Limb (tissue), 2 donors: ENCODE measurements around the gene STAP2.
A peak's percentile ranks its signal among the peaks of the same experiment; 100 is the strongest.
"Not testable (repeated sequence)": the region's sequence is repeated elsewhere in the genome, so short reads cannot be mapped to it uniquely, and the experiment has no call there.

Source experiments
- DNase-seq, 2 donors: peaks; one replicate each; pipeline ENCODE4 v3.0.0-alpha.2; 2016; ENCODE audit errors: extremely low spot score in 2 of 2

STAP2 gene

DNA sequence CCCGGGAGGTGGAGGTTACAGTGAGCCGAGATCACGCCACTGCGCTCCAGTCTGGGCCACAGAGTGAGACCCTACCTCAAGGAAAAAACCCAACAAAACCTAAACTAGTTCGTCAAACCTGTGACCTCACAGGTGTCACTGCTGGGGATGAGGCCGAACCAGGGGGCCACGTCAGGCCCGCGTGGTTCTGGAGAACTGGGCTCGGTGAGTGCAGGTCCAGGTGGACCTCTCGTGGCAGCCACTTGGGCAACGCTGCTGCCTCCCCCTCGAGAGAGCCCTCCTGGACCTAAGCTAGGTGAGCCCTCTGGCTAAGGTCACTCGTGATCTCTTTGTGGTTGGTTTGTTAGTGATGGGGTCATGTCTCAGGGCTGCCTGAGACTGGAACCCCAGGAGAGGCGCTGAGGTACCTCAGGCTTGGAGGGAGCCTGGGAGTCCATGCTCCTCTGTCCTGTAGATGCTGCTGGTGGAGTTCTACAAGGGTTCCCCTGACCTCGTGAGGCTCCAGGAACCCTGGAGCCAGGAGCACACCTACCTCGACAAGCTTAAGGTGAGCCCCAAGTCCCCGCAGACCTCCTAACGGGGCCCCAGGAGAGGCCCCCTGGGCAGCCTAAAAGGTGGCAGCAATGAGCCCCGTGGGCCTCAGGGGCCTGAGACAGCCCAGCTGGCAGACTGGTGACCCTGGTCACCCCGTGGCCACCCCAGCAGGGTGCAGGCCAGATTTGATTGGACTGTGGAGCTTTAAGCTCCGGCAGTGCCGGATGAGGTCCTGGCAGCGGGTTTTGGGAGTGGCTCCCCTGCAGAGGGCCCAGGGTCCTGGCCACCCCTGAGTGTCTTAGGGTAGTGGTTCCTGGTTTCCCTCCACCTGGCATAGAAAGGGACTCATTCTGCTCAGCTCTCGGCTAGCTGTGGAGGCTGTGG is 20.3 kb upstream of the STAP2 start:
- no peak for DNase-seq

DNA sequence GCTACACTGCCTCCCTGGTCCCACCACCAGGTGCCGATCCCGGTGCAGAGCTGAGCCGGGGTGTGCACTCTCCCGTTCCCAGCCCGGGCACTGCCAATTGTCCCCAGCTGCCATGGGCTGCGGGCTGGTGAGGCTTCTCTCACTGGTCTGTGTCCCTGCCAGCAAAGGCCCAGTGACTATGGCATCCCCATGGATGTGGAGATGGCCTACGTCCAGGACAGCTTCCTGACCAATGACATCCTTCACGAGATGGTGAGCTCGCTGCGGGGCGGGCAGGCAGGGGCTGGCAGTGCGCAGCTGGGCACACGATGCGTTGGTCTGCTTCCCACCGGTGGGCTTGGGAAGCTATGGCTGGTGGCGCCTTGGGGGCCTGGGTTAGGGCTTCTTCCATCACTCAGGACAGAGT is 19.3 kb upstream of the STAP2 start:
- DNase-seq: no peak

DNA sequence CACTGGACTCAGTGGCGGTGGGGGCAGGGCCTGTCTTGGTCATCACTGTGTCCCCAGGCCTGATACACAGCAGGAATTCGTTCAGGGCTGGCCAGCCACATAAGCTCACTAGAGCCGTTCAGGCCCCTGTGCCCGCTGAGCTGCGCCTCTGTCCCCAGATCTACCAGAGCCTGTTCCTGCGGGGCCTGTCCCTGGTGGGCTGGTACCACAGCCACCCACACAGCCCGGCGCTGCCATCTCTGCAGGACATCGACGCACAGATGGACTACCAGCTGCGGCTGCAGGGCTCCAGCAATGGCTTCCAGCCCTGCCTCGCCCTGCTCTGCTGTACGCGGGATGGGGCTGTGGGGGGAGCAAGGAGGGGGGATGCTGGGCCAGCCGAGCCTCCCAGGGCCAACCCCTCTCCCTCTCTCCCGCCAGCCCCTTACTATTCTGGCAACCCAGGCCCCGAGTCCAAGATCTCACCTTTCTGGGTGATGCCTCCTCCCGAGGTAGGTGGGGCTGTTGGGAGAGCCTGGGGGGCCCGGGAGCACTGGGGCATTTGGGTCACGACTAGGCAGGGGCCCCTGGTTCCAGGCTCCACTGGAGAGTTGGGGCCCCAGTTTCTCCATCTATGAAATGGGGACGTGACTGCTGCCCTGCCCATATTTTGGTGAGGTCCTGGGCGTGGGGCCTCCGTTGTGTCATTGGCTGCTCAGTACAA is 18.6 kb upstream of the STAP2 start:
- DNase-seq: no peak

GRCh38 chr19:4354897-4355296 is 16.3 kb upstream of the STAP2 start:
- peak in 1 of 2 donors; percentile 36 for DNase-seq

GRCh38 chr19:4354282-4354681 is 15.7 kb upstream of the STAP2 start:
- no peak for DNase-seq

GRCh38 chr19:4352701-4353121 is 14.1 kb upstream of the STAP2 start:
- peak; percentile 47 to 73 for DNase-seq

GRCh38 chr19:4350726-4351125 is 12.1 kb upstream of the STAP2 start:
- DNase-seq: no peak

DNA sequence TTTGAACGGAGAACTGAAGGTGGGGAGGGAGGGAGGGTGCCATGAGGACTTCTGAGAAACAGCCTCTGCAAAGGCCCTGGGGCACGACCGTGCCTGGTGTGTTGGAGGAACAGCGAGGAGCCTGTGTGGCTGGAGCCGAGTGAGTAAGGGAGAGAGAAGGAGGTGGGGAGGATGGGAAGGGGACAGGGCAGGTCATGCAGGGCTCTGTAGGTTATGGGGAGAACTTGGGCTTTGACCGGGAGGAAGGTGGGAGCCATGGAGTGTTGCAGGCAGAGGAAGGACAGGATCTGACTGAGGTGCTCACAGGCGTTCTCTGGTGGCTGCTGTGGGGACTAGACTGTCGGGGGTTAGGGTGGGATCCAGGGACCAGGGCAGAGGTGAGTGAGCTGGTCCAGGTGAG is 11.5 kb upstream of the STAP2 start:
- DNase-seq: no peak

DNA sequence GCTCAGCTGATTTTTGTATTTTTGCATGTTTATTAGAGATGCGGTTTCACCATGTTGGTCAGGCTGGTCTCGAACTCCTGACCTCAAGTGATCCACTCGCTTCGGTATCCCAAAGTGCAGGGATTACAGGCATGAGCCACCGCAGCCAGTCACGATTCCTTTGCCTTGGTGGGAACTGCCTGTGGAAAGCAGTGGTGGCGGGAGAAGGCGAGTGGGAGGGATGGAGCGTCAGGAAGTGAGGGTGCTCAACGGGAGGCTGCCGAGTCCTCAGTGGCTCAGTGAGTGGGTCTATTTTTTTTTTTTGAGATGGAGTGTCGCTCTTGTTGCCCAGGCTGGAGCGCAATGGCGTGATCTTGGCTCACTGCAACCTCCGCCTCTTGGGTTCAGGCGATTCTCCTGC is 10.6 kb upstream of the STAP2 start:
- not testable (repeated sequence) for DNase-seq

GRCh38 chr19:4347521-4347920 is 8.9 kb upstream of the STAP2 start:
- DNase-seq: no peak

DNA sequence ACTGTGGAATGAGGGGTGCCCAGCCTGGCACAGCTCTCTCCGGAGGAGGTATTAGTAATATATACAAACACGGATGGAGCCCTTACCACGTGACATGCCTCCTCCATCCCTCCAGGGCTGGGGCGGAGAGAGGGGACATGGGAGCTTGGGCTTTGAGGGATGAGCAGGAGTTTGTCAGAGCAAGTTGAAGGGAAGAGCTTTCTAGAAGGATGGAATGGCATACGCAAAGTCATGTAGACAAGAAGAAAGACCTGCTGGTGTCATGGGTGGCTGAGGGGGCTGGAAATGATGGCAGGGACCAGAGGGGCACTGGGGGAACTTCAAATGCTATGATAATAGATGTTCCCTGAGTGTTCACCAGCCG is 7.4 kb upstream of the STAP2 start:
- DNase-seq: no peak

DNA sequence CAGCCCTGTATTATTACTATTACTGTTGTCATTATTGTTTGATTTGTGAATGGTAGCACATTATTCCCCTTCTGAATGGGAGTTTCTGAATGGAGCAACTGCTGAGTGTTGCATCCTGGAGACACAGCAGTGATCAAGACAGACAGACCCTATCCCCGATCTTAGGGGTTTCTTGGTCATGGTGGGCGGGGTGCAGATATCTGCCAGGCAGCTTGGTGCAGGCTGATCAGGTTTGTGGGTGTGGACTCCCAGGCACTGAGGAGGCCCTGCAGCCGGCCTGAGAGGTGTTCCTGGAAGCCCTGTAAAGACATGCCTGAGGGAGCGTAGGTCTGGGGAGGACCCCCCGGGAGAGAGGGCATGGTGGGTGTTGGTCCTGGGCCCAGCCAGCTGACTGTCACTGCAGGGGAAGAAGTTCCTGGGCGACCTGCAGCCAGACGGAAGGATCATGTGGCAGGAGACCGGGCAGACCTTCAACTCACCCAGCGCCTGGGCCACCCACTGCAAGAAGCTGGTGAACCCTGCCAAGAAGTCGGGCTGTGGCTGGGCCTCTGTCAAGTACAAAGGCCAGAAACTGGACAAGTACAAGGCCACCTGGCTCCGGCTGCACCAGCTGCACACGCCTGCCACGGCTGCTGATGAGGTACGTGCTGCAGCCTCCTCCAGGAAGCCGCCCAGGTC is 6.9 kb upstream of the STAP2 start:
- peak in 1 of 2 donors; percentile 29 for DNase-seq

DNA sequence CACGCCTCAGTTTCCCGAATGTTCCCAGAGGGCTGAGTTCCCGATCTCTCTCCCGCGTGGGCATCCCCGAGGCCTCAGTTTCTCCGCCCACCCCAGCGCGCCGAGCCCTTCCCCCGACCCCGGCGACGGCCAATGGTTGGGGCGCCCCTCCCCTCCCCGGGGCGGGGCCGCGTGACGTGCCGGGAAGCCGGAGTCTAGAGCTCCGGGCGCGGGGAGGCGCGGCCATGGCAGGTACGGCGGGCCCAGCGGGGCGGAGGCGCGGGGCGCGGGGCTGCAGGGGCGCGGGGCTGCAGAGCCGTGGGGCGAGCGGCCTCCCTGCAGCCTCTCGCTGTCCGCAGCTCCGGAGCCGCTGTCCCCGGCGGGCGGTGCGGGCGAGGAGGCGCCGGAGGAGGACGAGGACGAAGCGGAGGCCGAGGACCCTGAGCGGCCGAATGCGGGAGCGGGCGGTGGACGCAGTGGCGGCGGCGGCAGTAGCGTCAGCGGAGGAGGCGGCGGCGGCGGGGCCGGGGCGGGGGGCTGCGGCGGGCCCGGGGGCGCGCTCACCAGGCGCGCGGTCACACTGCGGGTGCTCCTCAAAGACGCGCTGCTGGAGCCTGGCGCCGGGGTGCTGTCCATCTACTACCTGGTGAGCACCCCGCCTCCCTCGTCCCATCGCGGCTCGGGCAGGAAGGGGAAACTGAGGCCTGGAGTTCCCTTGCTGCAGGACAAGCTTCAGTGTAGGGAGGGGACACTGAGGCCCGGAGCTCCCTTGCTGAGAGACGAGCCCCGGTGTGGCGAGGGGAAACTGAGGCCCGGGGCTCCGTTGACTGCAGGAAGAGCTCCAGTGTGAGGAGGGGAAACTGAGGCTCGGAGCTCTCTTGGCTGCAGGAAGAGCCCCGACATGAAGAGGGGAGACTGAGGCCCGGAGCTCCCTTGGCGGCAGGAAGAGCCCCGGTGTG is 5.0 kb upstream of the STAP2 start, which contains the start of gene MPND:
Gene MPND, plus strand, starts transcription at position 193 of the 938 bp plus-strand sequence. Its CDS starts 32 bp downstream, at position 225.
- DNase-seq: peak; percentile 88 to 97

DNA sequence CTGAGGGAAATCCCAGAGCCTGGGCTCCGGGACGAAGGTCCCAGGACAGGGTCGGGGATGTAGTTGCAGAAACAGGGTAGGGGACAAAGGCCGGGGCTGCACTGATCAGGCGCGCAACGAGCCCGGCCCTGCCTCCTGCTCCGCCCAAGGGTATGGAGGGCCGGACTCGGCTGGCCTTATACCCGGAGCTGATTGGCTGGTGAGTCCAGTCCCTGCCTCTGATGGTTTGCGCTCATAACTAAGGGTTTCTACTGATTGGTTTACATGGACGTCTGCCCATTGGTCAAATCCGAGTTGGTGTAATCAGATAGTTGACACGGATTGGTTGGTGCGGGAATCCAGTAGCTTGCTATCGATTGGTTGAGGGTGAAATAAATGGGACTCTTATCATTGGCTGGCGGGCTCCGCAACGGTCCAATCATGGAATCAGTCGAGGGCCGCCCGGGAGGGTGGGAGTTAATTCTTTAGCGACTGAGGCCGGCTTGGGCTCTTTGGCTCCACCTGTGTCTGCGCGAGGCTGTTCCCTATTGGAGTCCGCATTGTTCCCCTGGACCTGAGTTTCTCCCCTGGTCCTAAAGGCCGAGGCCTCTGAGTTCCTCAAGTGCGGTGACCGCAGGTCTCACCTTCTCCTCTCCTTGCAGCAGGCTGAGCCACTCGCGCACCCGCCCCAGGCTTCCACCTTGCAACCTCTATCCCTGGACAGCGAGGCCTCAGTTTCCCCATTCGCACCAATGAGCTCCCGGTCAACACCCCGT is 4.2 kb upstream of the STAP2 start:
- DNase-seq: peak; percentile 97 to 100

GRCh38 chr19:4342314-4342614 is 3.6 kb upstream of the STAP2 start:
- DNase-seq: no peak

DNA sequence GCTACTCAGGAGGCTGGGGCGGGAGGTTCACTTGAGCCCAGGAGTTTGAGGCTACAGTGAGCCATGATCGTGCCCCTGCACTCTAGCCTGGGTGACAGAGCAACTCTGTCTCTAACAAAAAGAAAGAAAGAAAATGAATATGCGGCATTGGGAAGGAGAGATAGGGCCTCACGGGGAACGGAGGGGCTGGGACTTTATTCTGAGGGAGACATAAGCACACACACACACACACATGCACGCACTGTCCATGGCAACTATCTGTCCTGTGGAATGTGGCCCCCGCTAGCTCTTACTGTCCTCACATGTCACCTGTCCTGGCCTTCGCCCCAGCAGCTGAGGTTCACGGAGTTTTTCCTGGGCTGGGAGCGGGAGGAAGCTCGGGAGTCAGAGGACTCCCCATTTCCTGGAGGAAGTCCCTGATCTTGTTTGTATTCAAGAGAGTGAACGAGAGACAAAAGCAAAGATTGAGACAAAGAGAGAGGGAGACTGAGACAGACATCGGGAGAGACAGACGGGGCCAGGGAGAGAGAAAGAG is 654 bp downstream of the STAP2 start:
- DNase-seq: no peak

DNA sequence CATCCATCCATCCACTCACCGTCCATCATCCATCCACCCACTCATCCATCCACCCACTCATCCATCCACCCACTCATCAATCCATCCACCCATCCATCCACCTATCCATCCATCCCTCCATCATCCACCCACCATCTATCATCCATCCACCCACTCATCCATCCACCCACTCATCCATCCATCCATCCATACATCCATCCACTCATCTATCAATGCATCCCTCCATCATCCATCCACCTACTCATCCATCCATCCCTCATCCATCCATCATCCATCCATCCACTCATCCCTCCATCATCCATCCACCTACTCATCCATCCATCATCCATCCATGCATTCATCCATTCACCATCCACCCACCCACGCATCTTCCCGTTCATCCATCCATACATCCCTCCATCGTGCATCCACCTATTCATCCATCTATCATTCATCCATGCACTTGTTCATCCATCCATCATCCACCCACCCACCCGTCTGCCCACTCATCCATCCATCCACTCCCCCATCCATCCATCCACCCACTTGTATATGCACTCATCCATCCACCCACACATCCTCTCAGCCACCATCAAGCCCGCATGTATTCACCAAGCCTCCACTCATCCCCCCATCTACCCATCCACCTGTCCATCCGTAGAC is 3.6 kb downstream of the STAP2 start:
- DNase-seq: no peak

DNA sequence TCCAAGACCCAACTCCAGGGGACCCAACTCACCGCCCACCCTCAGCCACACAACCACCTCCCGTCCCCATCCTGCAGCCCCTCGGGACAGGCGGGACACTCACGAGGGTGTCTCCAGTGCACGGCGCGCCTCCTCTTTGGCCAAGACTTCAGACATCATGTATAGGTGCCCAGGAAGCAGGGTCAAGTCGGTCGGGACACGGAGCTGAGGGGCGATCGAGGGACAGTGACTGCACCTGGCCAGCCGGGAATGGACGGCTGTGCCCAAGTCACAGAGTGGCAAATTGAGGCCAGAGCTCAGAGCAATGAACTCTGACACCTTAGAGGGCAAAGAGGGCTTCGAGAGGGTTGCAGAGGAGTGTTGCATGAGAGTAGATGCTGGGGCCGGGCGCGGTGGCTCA is 8.8 kb downstream of the STAP2 start:
- no peak for DNase-seq

GRCh38 chr19:4328991-4329681 is 9.5 kb downstream of the STAP2 start:
- not testable (repeated sequence) for DNase-seq
